Stomach (tissue), 9 donors: ENCODE results near the gene TRPT1. TPM values are rescaled to one million over a fixed set of nuclear protein-coding genes. Genes with fewer than 3 reads are reported as not detected.

ENCODE experiments used
- DNase-seq, 2 donors: peaks; one replicate each; pipeline versions ENCODE4 v3.0.0 to v3.0.0-alpha.2; 2013 to 2019
- H3K27ac ChIP-seq, 5 donors: fragments of 200-600 bp in 4 of 5; sonication (generic) in 4 of 5; one replicate each; pipeline ENCODE4 v1.5.1; 2013 to 2019; ENCODE audit warnings: mild to moderate bottlenecking in 1 of 5, moderate library complexity in 1 of 5
- H3K27me3 ChIP-seq, 3 donors: fragments of 200-600 bp; sonication (generic); one replicate each; pipeline ENCODE4 v1.5.1; 2017 to 2019; ENCODE audit warnings: mixed run types in 1 of 3
- H3K36me3 ChIP-seq, 4 donors: fragments of 200-600 bp; sonication (generic); 1 replicate in 3 of 4; 2 replicates in 1 of 4; pipeline ENCODE4 v1.5.1; 2016 to 2019
- H3K4me1 ChIP-seq, 4 donors: fragments of 200-600 bp; sonication (generic); one replicate each; pipeline ENCODE4 v1.5.1; 2016 to 2019
- H3K4me3 ChIP-seq, 4 donors: fragments of 200-600 bp; sonication (generic) in 3 of 4; one replicate each; pipeline ENCODE4 v1.5.1; 2016 to 2019; ENCODE audit warnings: mild to moderate bottlenecking in 1 of 4
- H3K9me3 ChIP-seq, 4 donors: fragments of 200-600 bp; sonication (generic); one replicate each; pipeline ENCODE4 v1.5.1; 2016 to 2019
- CTCF ChIP-seq, 7 experiments: fragments of 450-650 bp in 4 of 7; fragments of 200-600 bp in 3 of 7; sonication (generic) in 3 of 7; IDR thresholded peaks; one replicate each; pipeline ENCODE4 v1.5.1; 2016 to 2019; ENCODE audit warnings: antibody characterized with exemption in 7 of 7, control low read depth in 2 of 7, mild to moderate bottlenecking in 1 of 7
- EP300 ChIP-seq: sonication (generic); formaldehyde crosslinking; IDR thresholded peaks from one replicate; pipeline ENCODE4 v1.6.1; 2017; ENCODE audit warnings: antibody characterized with exemption
- POLR2A ChIP-seq, 4 donors: fragments of 450-650 bp; IDR thresholded peaks; one replicate each; pipeline ENCODE4 v1.6.1; 2016; ENCODE audit warnings: antibody characterized with exemption in 4 of 4, control low read depth in 2 of 4, mild to moderate bottlenecking in 1 of 4, moderate library complexity in 1 of 4
- POLR2AphosphoS5 ChIP-seq, 3 donors: sonication (generic); formaldehyde crosslinking; IDR thresholded peaks; one replicate each; pipeline ENCODE4 v1.6.1; 2016; ENCODE audit warnings: antibody characterized with exemption in 3 of 3
- WGBS, 5 donors: extraction: QIAGEN DNeasy Blood & Tissue Kit in 3 of 5; methylation state at CpG; one replicate each; pipeline versions ENCODE4 v1.1.5 to v1.1.7; 2013 to 2018; 5-methylcytosine and 5-hydroxymethylcytosine counted together
- intact Hi-C: fragments of 100-400 bp; cut with DNase I; formaldehyde crosslinking; loops from one replicate; pipeline ENCODE4 v1.15.1; 2023; ENCODE audit warnings: low total_unique reads
- polyA plus RNA-seq, 3 donors: library from polyadenylated mRNA; stranded (reverse); fragments of 200-250 nt; gene quantifications; one replicate each; pipeline ENCODE4 v1.2.3, GENCODE V29; 2013
- total RNA-seq, 5 donors: library from RNA; depleted of rRNA; stranded (reverse); fragments of >200 nt; gene quantifications; one replicate each; pipeline versions ENCODE4 v1.1.0 to v1.2.3, GENCODE V29; 2014 to 2016
- donor health status: healthy with polysubstance abuse.
- donor health status: Bipolar disorder and iron deficiency.
- donor health status: healthy.

Gene TRPT1
- total and polyA plus RNA-seq, 8 donors = 15.2 to 425 (median 77.8) TPM

GRCh38 chr11:64232182-64232966 lies 6.4 kb upstream of the TRPT1 start:
- H3K4me1 ChIP-seq = peaks cover 53 to 88% (median 83%) of the 10 kb centered on the region in 4 donors
- H3K9me3 ChIP-seq = no peaks in the 10 kb centered on the region
- peak overlapping the region in 3 of 5 donors; percentile 26 to 95 (median 94) for H3K27ac ChIP-seq
- TF ChIP-seq POLR2AphosphoS5 (IDR thresholded peaks at IDR 0.05) = no peak
- no peak for TF ChIP-seq EP300
- no peak for TF ChIP-seq POLR2A (IDR thresholded peaks at IDR 0.05)
- no peak for TF ChIP-seq CTCF (IDR thresholded peaks at IDR 0.05)
- intact Hi-C loops = no loop called here
- H3K36me3 ChIP-seq = peaks cover 0 to 9% (median 4%) of the 10 kb centered on the region in 4 donors
- no peaks in the 10 kb centered on the region for H3K27me3 ChIP-seq
- WGBS, 5 donors = 68 to 83% (median 79%) methylated on average over 9 to 15 of the region's 15 CpGs
- peak overlapping the region in 1 of 4 donors; percentile 9 for H3K4me3 ChIP-seq
- no peak for DNase-seq

- intact Hi-C loops = no loop called here
- DNase-seq = no peak
- no peaks in the 10 kb centered on the region for H3K27me3 ChIP-seq
- no peaks in the 10 kb centered on the region for H3K9me3 ChIP-seq
- 71 to 86% (median 81%) methylated on average over 7 of the region's 7 CpGs for WGBS, 5 donors
- TF ChIP-seq EP300 (no peak), POLR2A (IDR thresholded peaks at IDR 0.05) (no peak), CTCF (IDR thresholded peaks at IDR 0.05) (no peak), POLR2AphosphoS5 (IDR thresholded peaks at IDR 0.05) (no peak)
- peaks cover 0 to 1% (median 0%) of the 10 kb centered on the region in 4 donors for H3K36me3 ChIP-seq
- peaks cover 60 to 88% (median 83%) of the 10 kb centered on the region in 4 donors for H3K4me1 ChIP-seq
- peak overlapping the region in 1 of 4 donors; percentile 68 for H3K4me3 ChIP-seq
- peak overlapping the region in 3 of 5 donors; percentile 14 to 95 (median 94) for H3K27ac ChIP-seq
These were observed 5.6 kb upstream of the TRPT1 start for GRCh38 chr11:64231546-64231945.

GRCh38 chr11:64230985-64231365 lies 5.0 kb upstream of the TRPT1 start:
- Histone ChIP-seq H3K4me3 (peak overlapping the region; percentile 66 to 73 (median 70)), H3K9me3 (no peaks in the 10 kb centered on the region), H3K36me3 (no peaks in the 10 kb centered on the region), H3K4me1 (peaks cover 58 to 83% (median 80%) of the 10 kb centered on the region in 4 donors), H3K27ac (peak overlapping the region; percentile 91 to 96 (median 94)), H3K27me3 (no peaks in the 10 kb centered on the region)
- intact Hi-C loops = no loop called here
- DNase-seq = no peak
- 4 to 11% (median 8%) methylated on average over 8 of the region's 8 CpGs for WGBS, 5 donors
- TF ChIP-seq CTCF (IDR thresholded peaks at IDR 0.05) = no peak
- TF ChIP-seq EP300 = no peak
- no peak for TF ChIP-seq POLR2AphosphoS5 (IDR thresholded peaks at IDR 0.05)
- no peak for TF ChIP-seq POLR2A (IDR thresholded peaks at IDR 0.05)

GRCh38 chr11:64230171-64230984 lies 4.4 kb upstream of the TRPT1 start, which contains the start of gene DNAJC4:
TSS of gene DNAJC4 (plus strand) at chr11:64230548. CDS start at chr11:64230855, 307 bp downstream.
- Histone ChIP-seq H3K4me3 (peak within 1 kb of the TSS; percentile 66 to 73 (median 70)), H3K9me3 (no peaks in the 10 kb centered on the region), H3K4me1 (peaks cover 55 to 80% (median 78%) of the 10 kb centered on the region in 4 donors), H3K36me3 (no peaks in the 10 kb centered on the region), H3K27ac (peak within 1 kb of the TSS; percentile 91 to 96 (median 94)), H3K27me3 (no peaks in the 10 kb centered on the region)
- no peak for TF ChIP-seq EP300
- TF ChIP-seq POLR2A (IDR thresholded peaks at IDR 0.05) = no peak
- no peak for TF ChIP-seq CTCF (IDR thresholded peaks at IDR 0.05)
- peak in 2 of 3 donors; percentile 50 to 61 for TF ChIP-seq POLR2AphosphoS5 (IDR thresholded peaks at IDR 0.05)
- intact Hi-C loops = no loop called here
- 0 to 2% (median 0%) methylated on average over 43 to 62 of the region's 62 CpGs for WGBS, 5 donors
- DNase-seq = peak; percentile 96 to 98
